Endodermal cell (in vitro differentiated cells): Measurements from ENCODE around the gene SULT6B1. TPM values are rescaled to one million over a fixed set of nuclear protein-coding genes. Genes with fewer than 3 reads are reported as not detected.

Source experiments
- DNase-seq: peaks from one replicate; pipeline ENCODE4 v3.0.0-alpha.2; 2017
- H3K27ac ChIP-seq: 2 replicates; pipeline ENCODE4 v1.5.1; 2013; ENCODE audit warnings: mild to moderate bottlenecking, low read depth, low read length, moderate library complexity
- H3K27me3 ChIP-seq: 2 replicates; pipeline ENCODE4 v1.6.1; 2013; ENCODE audit warnings: mild to moderate bottlenecking, low read length, moderate library complexity; ENCODE audit not compliant: insufficient read depth, control insufficient read depth, poor library complexity, severe bottlenecking
- H3K36me3 ChIP-seq: 2 replicates; pipeline ENCODE4 v1.7.0; 2013; ENCODE audit warnings: mild to moderate bottlenecking, low read length, moderate library complexity; ENCODE audit not compliant: control insufficient read depth, insufficient read depth
- H3K4me1 ChIP-seq: one replicate; pipeline ENCODE4 v1.7.0; 2013; ENCODE audit warnings: low read length; ENCODE audit not compliant: control insufficient read depth, insufficient read depth
- H3K4me3 ChIP-seq: 2 replicates; pipeline ENCODE4 v1.5.1; 2013; ENCODE audit warnings: mild to moderate bottlenecking, low read length, moderate library complexity
- H3K9ac ChIP-seq: 2 replicates; pipeline ENCODE4 v1.6.1; 2013; ENCODE audit warnings: mild to moderate bottlenecking, low read length, moderate library complexity; ENCODE audit not compliant: poor library complexity, severe bottlenecking; ENCODE audit errors: extremely low read depth
- H3K9me3 ChIP-seq: 2 replicates; pipeline ENCODE4 v1.6.1; 2013; ENCODE audit warnings: mild to moderate bottlenecking, low read length, moderate library complexity; ENCODE audit not compliant: control insufficient read depth
- H3K27ac Mint-ChIP-seq: 2 replicates; pipeline ENCODE4 v1.8.0; 2020; ENCODE audit warnings: mixed read lengths
- H3K27me3 Mint-ChIP-seq: 2 replicates; pipeline ENCODE4 v1.8.0; 2021; ENCODE audit warnings: mild to moderate bottlenecking, mixed read lengths; ENCODE audit not compliant: insufficient read depth
- H3K36me3 Mint-ChIP-seq: 2 replicates; pipeline ENCODE4 v1.8.0; 2020; ENCODE audit warnings: low read depth, mixed read lengths
- H3K4me1 Mint-ChIP-seq: 2 replicates; pipeline ENCODE4 v1.8.0; 2020; ENCODE audit warnings: mixed read lengths
- H3K4me3 Mint-ChIP-seq: 2 replicates; pipeline ENCODE4 v1.8.0; 2020; ENCODE audit warnings: mild to moderate bottlenecking, moderate library complexity, mixed read lengths
- H3K9me3 Mint-ChIP-seq: 2 replicates; pipeline ENCODE4 v1.8.0; 2020; ENCODE audit warnings: mild to moderate bottlenecking, mixed read lengths
- CTCF ChIP-seq: fragments of 200-600 bp; sonication (generic); conservative IDR thresholded peaks from 2 replicates; pipeline ENCODE4 v1.5.0; 2021; ENCODE audit warnings: antibody characterized with exemption, mild to moderate bottlenecking
- WGBS, 2 experiments: methylation state at CpG; one replicate each; pipeline versions ENCODE4 v1.1.5 to v1.1.7; 2013; ENCODE audit warnings: missing lambda C conversion rate in 2 of 2, mixed read lengths in 1 of 2; ENCODE audit not compliant: insufficient coverage in 1 of 2, insufficient read length in 1 of 2; 5-methylcytosine and 5-hydroxymethylcytosine counted together
- total RNA-seq, 2 donors: library from RNA; stranded (reverse); fragmentation: NEBNext Ultra II Directional in 1 of 2; extraction: Animal tissue kit (Norgen Biotek cat#: 25700) in 1 of 2; gene quantifications; 2 replicates in 1 of 2; 3 replicates in 1 of 2; pipeline ENCODE4 v1.2.1, GENCODE V29; 2021

SULT6B1 gene
- total RNA-seq, 2 donors from 2014 or later: not detected

GRCh38 chr2:37153224-37153623 lies 35.2 kb downstream of the SULT6B1 start:
- TF ChIP-seq CTCF: no peak
- no peaks in the 10 kb centered on the region for H3K9me3 Mint-ChIP-seq
- no peak overlapping the region for H3K4me3 ChIP-seq
- peaks cover 17% of the 10 kb centered on the region for H3K4me1 Mint-ChIP-seq
- no peak overlapping the region for H3K9ac ChIP-seq
- H3K27me3 Mint-ChIP-seq: peaks cover under 1% of the 10 kb centered on the region
- WGBS, 2 experiments: 76 to 93% methylated on average over 3 to 5 of the region's 5 CpGs
- peaks cover 31% of the 10 kb centered on the region for H3K36me3 Mint-ChIP-seq
- H3K4me1 ChIP-seq: no peaks in the 10 kb centered on the region
- H3K27me3 ChIP-seq: no peaks in the 10 kb centered on the region
- no peak overlapping the region for H3K27ac Mint-ChIP-seq
- H3K9me3 ChIP-seq: peaks cover 4% of the 10 kb centered on the region
- no peak for DNase-seq
- H3K27ac ChIP-seq: no peak overlapping the region
- peaks cover 19% of the 10 kb centered on the region for H3K36me3 ChIP-seq
- no peak overlapping the region for H3K4me3 Mint-ChIP-seq

DNA sequence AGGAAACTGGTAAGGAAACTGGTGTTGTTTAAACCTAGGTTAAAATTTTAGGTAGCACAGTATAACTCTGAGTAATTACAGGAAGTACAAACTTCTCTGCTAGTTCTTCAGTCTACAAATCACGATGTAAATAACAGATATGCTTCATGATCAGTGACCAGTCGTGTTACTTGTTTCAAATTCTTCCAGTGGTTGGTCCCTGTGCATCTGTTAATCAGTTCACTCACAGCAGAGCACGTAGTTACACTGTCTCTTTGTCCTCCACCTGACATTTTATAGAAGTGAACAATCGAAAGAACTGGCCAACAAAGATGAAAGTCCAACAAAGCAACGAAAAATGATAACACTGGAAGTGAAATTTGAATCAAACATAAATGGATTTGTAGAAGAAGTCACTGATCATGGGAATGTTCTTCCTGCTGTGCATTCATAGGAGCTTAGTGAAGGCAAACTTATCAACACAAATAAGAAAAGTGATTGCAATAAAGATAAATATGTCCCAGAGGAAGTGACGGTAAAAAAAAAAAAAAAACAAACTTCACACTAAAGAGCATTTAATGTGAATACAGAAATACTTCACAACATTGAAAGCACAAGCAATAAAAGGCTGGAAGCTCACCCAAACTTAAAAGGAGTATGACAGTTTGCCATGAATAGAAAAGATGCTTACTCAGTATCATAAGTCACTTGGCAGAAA lies 38.7 kb downstream of the SULT6B1 start:
- Histone ChIP-seq H3K9ac (no peak overlapping the region), H3K36me3 (peaks cover 37% of the 10 kb centered on the region), H3K27me3 (no peaks in the 10 kb centered on the region), H3K4me1 (no peaks in the 10 kb centered on the region), H3K4me3 (no peak overlapping the region), H3K27ac (no peak overlapping the region), H3K9me3 (peaks cover 4% of the 10 kb centered on the region)
- WGBS, 2 experiments: 90 to 91% methylated on average over 5 of the region's 6 CpGs
- H3K4me3 Mint-ChIP-seq: no peak overlapping the region
- peaks cover 47% of the 10 kb centered on the region for H3K36me3 Mint-ChIP-seq
- no peak for TF ChIP-seq CTCF
- no peak overlapping the region for H3K27ac Mint-ChIP-seq
- no peaks in the 10 kb centered on the region for H3K9me3 Mint-ChIP-seq
- no peak for DNase-seq
- H3K27me3 Mint-ChIP-seq: no peaks in the 10 kb centered on the region
- H3K4me1 Mint-ChIP-seq: peaks cover 4% of the 10 kb centered on the region

GRCh38 chr2:37148325-37148724 lies 40.1 kb downstream of the SULT6B1 start:
- Histone ChIP-seq H3K9ac (no peak overlapping the region), H3K36me3 (peaks cover 42% of the 10 kb centered on the region), H3K27me3 (no peaks in the 10 kb centered on the region), H3K4me3 (no peak overlapping the region), H3K9me3 (no peaks in the 10 kb centered on the region), H3K27ac (no peak overlapping the region), H3K4me1 (no peaks in the 10 kb centered on the region)
- 95 to 96% methylated on average over 7 of the region's 7 CpGs for WGBS, 2 experiments
- Mint-ChIP-seq H3K4me3 (no peak overlapping the region), H3K27ac (no peak overlapping the region), H3K4me1 (peaks cover 4% of the 10 kb centered on the region), H3K27me3 (no peaks in the 10 kb centered on the region), H3K36me3 (peaks cover 44% of the 10 kb centered on the region), H3K9me3 (no peaks in the 10 kb centered on the region)
- TF ChIP-seq CTCF: no peak
- DNase-seq: no peak
